ENCODE results near the gene SLC22A12. TPM values are rescaled to one million over a fixed set of nuclear protein-coding genes. Genes with fewer than 3 reads are reported as not detected.

SLC22A12 gene
- total RNA-seq, 4 donors from 2014 or later: not detected

- WGBS, 2 donors (ENCODE audit: low coverage in 1 of 2): 90% methylated on average over 13 of the region's 13 CpGs; no CpG with 5 or more reads in 1 of the 2 donors
- DNase-seq: no peak
- intact Hi-C loops (cut with DNase I; ENCODE audit: low total_unique reads): no loop called here
These were observed 6.7 kb downstream of the SLC22A12 start for GRCh38 chr11:64597671-64598101.

GRCh38 chr11:64598106-64598796, 7.2 kb downstream of the SLC22A12 start:
- intact Hi-C loops (cut with DNase I; ENCODE audit: low total_unique reads): no loop called here
- Histone ChIP-seq H3K27ac (no peak overlapping the region), H3K9me3 (no peaks in the 10 kb centered on the region), H3K36me3 (no peaks in the 10 kb centered on the region), H3K4me1 (no peaks in the 10 kb centered on the region), H3K4me3 (no peak overlapping the region), H3K27me3 (no peaks in the 10 kb centered on the region)
- DNase-seq: no peak
- in situ Hi-C loops (cut with MboI; ENCODE audit: low pct_ligation_motif_present in 1 of 4, low pct_unique_long_range_greater_than_20kb in 1 of 4, low sequenced_read_pairs in 3 of 4): no loop called here
- TF ChIP-seq POLR2A (IDR thresholded peaks at IDR 0.05) (no peak), CTCF (IDR thresholded peaks at IDR 0.05) (no peak), POLR2AphosphoS5 (IDR thresholded peaks at IDR 0.05) (no peak)
- 79 to 80% methylated on average over 1 to 10 of the region's 12 CpGs for WGBS, 2 donors (ENCODE audit: low coverage in 1 of 2)

More at GRCh38 chr11:64597671-64598101, 6.7 kb downstream of the SLC22A12 start:
- H3K4me3 ChIP-seq: no peak overlapping the region
- H3K9me3 ChIP-seq: no peaks in the 10 kb centered on the region
- no peak for TF ChIP-seq POLR2AphosphoS5 (IDR thresholded peaks at IDR 0.05)
- no peak for TF ChIP-seq POLR2A (IDR thresholded peaks at IDR 0.05)
- no peak for TF ChIP-seq CTCF (IDR thresholded peaks at IDR 0.05)
- no peak for TF ChIP-seq EP300 (IDR thresholded peaks at IDR 0.05; ENCODE audit: low read depth)
- no peak overlapping the region for H3K27ac ChIP-seq
- no peaks in the 10 kb centered on the region for H3K4me1 ChIP-seq
- in situ Hi-C loops (cut with MboI; ENCODE audit: low pct_ligation_motif_present in 1 of 4, low pct_unique_long_range_greater_than_20kb in 1 of 4, low sequenced_read_pairs in 3 of 4): no loop called here
- H3K36me3 ChIP-seq: no peaks in the 10 kb centered on the region
- H3K27me3 ChIP-seq: no peaks in the 10 kb centered on the region

GRCh38 chr11:64598797-64599697, 8.0 kb downstream of the SLC22A12 start:
- DNase-seq: no peak
- no peak overlapping the region for H3K4me3 ChIP-seq
- TF ChIP-seq EP300 (IDR thresholded peaks at IDR 0.05; ENCODE audit: low read depth): no peak
- TF ChIP-seq CTCF (IDR thresholded peaks at IDR 0.05): no peak
- no peak for TF ChIP-seq POLR2A (IDR thresholded peaks at IDR 0.05)
- TF ChIP-seq POLR2AphosphoS5 (IDR thresholded peaks at IDR 0.05): no peak
- no peak overlapping the region for H3K27ac ChIP-seq
- no peaks in the 10 kb centered on the region for H3K9me3 ChIP-seq
- in situ Hi-C loops (cut with MboI; ENCODE audit: low pct_ligation_motif_present in 1 of 4, low pct_unique_long_range_greater_than_20kb in 1 of 4, low sequenced_read_pairs in 3 of 4): no loop called here
- intact Hi-C loops (cut with DNase I; ENCODE audit: low total_unique reads): no loop called here
- H3K27me3 ChIP-seq: no peaks in the 10 kb centered on the region
- no peaks in the 10 kb centered on the region for H3K36me3 ChIP-seq
- 85 to 100% methylated on average over 1 to 22 of the region's 23 CpGs for WGBS, 2 donors (ENCODE audit: low coverage in 1 of 2)
- no peaks in the 10 kb centered on the region for H3K4me1 ChIP-seq

- in situ Hi-C loops (cut with MboI; ENCODE audit: low pct_ligation_motif_present in 1 of 4, low pct_unique_long_range_greater_than_20kb in 1 of 4, low sequenced_read_pairs in 3 of 4) (no loop called here), intact Hi-C loops (cut with DNase I; ENCODE audit: low total_unique reads) (no loop called here)
- H3K27me3 ChIP-seq: no peaks in the 10 kb centered on the region
- H3K9me3 ChIP-seq: no peaks in the 10 kb centered on the region
- DNase-seq: no peak
- H3K36me3 ChIP-seq: no peaks in the 10 kb centered on the region
- TF ChIP-seq POLR2A (IDR thresholded peaks at IDR 0.05) (no peak), POLR2AphosphoS5 (IDR thresholded peaks at IDR 0.05) (no peak), CTCF (IDR thresholded peaks at IDR 0.05) (no peak), EP300 (IDR thresholded peaks at IDR 0.05; ENCODE audit: low read depth) (no peak)
- H3K4me3 ChIP-seq: no peak overlapping the region
- 84% methylated on average over 16 of the region's 17 CpGs; no CpG with 5 or more reads in 1 of the 2 donors for WGBS, 2 donors (ENCODE audit: low coverage in 1 of 2)
- no peak overlapping the region for H3K27ac ChIP-seq
- H3K4me1 ChIP-seq: no peaks in the 10 kb centered on the region
These were observed 8.7 kb downstream of the SLC22A12 start for GRCh38 chr11:64599698-64600211.

All from transverse colon (tissue), 4 donors.